Muscle of leg (tissue), 11 donors: Measurements from ENCODE around the gene MAGI3. TPM values are rescaled to one million over a fixed set of nuclear protein-coding genes. Genes with fewer than 3 reads are reported as not detected.
"Not testable (repeated sequence)": the region's sequence is repeated elsewhere in the genome, so short reads cannot be mapped to it uniquely, and the experiment has no call there.

Experiments used
- DNase-seq: peaks from one replicate; pipeline ENCODE4 v3.0.0; 2013
- H3K27ac ChIP-seq: one replicate; pipeline ENCODE4 v1.5.1; 2013; ENCODE audit warnings: mild to moderate bottlenecking, low read length, control low read depth
- H3K27me3 ChIP-seq: one replicate; pipeline ENCODE4 v1.6.1; 2013; ENCODE audit warnings: low read length; ENCODE audit not compliant: control insufficient read depth, insufficient read depth
- H3K36me3 ChIP-seq: one replicate; pipeline ENCODE4 v1.6.1; 2013; ENCODE audit warnings: low read length; ENCODE audit not compliant: control insufficient read depth, insufficient read depth
- H3K4me1 ChIP-seq: one replicate; pipeline ENCODE4 v1.6.1; 2013; ENCODE audit warnings: low read length; ENCODE audit not compliant: control insufficient read depth, insufficient read depth
- H3K4me3 ChIP-seq: one replicate; pipeline ENCODE4 v1.5.1; 2013; ENCODE audit warnings: low read length, control low read depth
- H3K9me3 ChIP-seq: replicated peaks from 2 replicates; pipeline ENCODE4 v1.6.1; 2013; ENCODE audit warnings: low read depth, low read length; ENCODE audit not compliant: control insufficient read depth
- WGBS: methylation state at CpG from one replicate; pipeline ENCODE4 v1.1.5; 2013; ENCODE audit warnings: missing lambda C conversion rate; ENCODE audit not compliant: insufficient coverage; 5-methylcytosine and 5-hydroxymethylcytosine counted together
- polyA plus RNA-seq, 8 donors: library from polyadenylated mRNA; unstranded; fragments of 120-200 nt; gene quantifications; one replicate each; pipeline versions ENCODE4 v1.2.1 to v1.2.3, GENCODE V29; 2013; ENCODE audit warnings: inconsistent platforms in 1 of 8, low replicate concordance in 1 of 8; ENCODE audit not compliant: insufficient read length in 8 of 8, insufficient read depth in 1 of 8
- total RNA-seq: library from RNA; stranded (reverse); fragments of 120-200 nt; gene quantifications from one replicate; pipeline ENCODE4 v1.2.4, GENCODE V29; 2013

MAGI3 gene
- total and polyA plus RNA-seq, 9 donors = 9.7 to 16.6 (median 13.0) TPM

DNA sequence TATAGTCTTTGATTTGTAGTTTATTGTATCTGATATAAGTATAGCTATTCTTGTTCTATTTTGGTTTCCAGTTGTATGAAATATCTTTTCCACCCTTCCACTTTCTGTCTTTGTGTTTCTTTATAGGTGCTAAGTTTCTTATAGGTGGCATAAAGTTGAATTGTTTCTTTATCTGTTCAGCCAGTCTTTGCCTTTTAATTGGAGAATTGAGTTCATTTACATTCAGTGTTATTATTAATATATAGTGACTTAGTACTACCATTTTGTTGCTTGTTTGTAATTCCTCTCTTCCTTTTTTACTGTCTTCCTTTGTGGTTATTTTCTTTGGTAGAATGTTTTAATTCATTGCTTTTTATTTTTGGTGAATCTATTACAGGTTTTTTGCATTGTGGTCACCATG lies 77.7 kb downstream of the MAGI3 start:
- Histone ChIP-seq H3K36me3 (no peaks in the 10 kb centered on the region), H3K4me1 (no peaks in the 10 kb centered on the region), H3K9me3 (peaks cover 18% of the 10 kb centered on the region), H3K27ac (no peak overlapping the region), H3K4me3 (no peak overlapping the region), H3K27me3 (no peaks in the 10 kb centered on the region)
- no peak for DNase-seq

DNA sequence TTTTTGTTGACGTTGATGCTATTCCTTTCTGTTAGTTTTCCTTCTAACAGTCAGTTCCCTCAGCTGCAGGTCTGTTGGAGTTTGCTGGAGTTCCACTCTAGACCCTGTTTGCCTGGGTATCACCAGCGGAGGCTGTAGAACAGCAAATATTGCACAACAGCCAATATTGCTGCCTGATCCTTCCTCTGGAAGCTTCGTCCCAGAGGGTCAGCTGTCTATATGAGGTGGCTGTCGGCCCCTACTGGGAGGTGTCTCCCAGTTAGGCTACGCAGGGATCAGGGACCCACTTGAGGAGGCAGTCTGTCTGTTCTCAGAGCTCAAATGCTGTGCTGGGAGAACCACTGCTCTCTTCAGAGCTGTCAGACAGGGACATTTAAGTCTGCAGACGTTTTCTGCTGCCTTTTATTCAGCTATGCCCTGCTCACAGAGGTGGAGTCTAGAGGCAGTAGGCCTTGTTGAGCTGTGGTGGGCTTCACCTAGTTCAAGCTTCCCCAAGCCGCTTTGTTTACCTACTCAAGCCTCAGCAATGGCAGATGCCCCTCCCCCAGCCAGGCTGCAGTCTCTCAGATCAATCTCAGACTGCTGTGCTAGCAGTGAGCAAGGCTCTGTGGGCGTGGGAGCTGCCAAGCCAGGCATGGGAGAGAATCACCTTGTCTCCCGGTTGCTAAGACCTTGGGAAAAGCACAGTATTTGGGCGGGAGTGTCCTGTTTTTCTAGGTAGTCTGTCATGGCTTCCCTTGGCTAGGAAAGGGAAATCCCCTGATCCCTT lies 88.3 kb downstream of the MAGI3 start:
- H3K27me3 ChIP-seq, H3K36me3 ChIP-seq, H3K4me1 ChIP-seq, H3K27ac ChIP-seq, H3K4me3 ChIP-seq, DNase-seq: not testable (repeated sequence)
- peaks cover 45% of the 10 kb centered on the region for H3K9me3 ChIP-seq
- 95% methylated on average over 9 of the region's 10 CpGs for WGBS

- Histone ChIP-seq H3K4me3 (no peak overlapping the region), H3K9me3 (peaks cover 45% of the 10 kb centered on the region), H3K27ac (no peak overlapping the region), H3K4me1 (no peaks in the 10 kb centered on the region), H3K36me3 (no peaks in the 10 kb centered on the region), H3K27me3 (no peaks in the 10 kb centered on the region)
- DNase-seq = no peak
- 53% methylated on average over 3 of the region's 5 CpGs for WGBS
Observed at GRCh38 chr1:113479713-113480676, 89.7 kb downstream of the MAGI3 start.

- DNase-seq, H3K4me1 ChIP-seq, H3K4me3 ChIP-seq, H3K27ac ChIP-seq, H3K36me3 ChIP-seq, H3K27me3 ChIP-seq: not testable (repeated sequence)
- no CpG with 5 or more reads among the region's 3 CpGs for WGBS
- H3K9me3 ChIP-seq = peaks cover 46% of the 10 kb centered on the region
Observed at GRCh38 chr1:113485131-113485530, 94.8 kb downstream of the MAGI3 start.

- no peaks in the 10 kb centered on the region for H3K27me3 ChIP-seq
- no peaks in the 10 kb centered on the region for H3K4me1 ChIP-seq
- H3K27ac ChIP-seq = no peak overlapping the region
- no peak overlapping the region for H3K4me3 ChIP-seq
- peaks cover 45% of the 10 kb centered on the region for H3K9me3 ChIP-seq
- DNase-seq = no peak
- no peaks in the 10 kb centered on the region for H3K36me3 ChIP-seq
- WGBS = 85% methylated on average over 3 of the region's 4 CpGs
Observed at GRCh38 chr1:113488576-113489177, 98.4 kb downstream of the MAGI3 start.

- H3K27ac ChIP-seq = no peak overlapping the region
- H3K4me3 ChIP-seq = no peak overlapping the region
- no CpG with 5 or more reads among the region's 1 CpG for WGBS
- H3K27me3 ChIP-seq = no peaks in the 10 kb centered on the region
- DNase-seq = no peak
- H3K9me3 ChIP-seq = peaks cover 43% of the 10 kb centered on the region
- no peaks in the 10 kb centered on the region for H3K36me3 ChIP-seq
- H3K4me1 ChIP-seq = no peaks in the 10 kb centered on the region
Observed at GRCh38 chr1:113490384-113490783, 100.1 kb downstream of the MAGI3 start.

DNA sequence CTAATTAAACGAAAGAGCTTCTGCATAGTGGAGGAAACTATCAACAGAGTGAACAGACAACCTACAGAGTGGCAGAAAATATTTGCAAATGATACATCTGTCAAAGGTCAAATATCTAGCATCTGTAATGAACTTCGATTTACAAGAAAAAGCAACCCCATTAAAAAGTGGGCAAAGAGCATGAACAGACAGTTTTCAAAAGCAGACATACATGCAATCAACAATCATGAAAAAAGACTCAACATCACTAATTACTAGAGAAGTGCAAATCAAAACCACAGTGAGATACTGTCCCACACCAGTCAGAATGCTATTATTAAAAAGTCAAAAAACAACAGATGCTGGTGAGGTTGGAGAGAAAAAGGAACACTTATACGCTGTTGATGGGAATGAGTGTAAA lies 103.2 kb downstream of the MAGI3 start:
- H3K4me1 ChIP-seq = no peaks in the 10 kb centered on the region
- peaks cover 40% of the 10 kb centered on the region for H3K9me3 ChIP-seq
- H3K36me3 ChIP-seq = no peaks in the 10 kb centered on the region
- DNase-seq = no peak
- no peak overlapping the region for H3K27ac ChIP-seq
- H3K27me3 ChIP-seq = no peaks in the 10 kb centered on the region
- no peak overlapping the region for H3K4me3 ChIP-seq
- WGBS = 100% methylated on average over 1 of the region's 3 CpGs

- no peaks in the 10 kb centered on the region for H3K9me3 ChIP-seq
- H3K27ac ChIP-seq = no peak overlapping the region
- H3K27me3 ChIP-seq = no peaks in the 10 kb centered on the region
- WGBS = no CpG with 5 or more reads among the region's 1 CpG
- no peaks in the 10 kb centered on the region for H3K36me3 ChIP-seq
- no peak overlapping the region for H3K4me3 ChIP-seq
- H3K4me1 ChIP-seq = no peaks in the 10 kb centered on the region
- no peak for DNase-seq
Observed at GRCh38 chr1:113505357-113505756, 115.0 kb downstream of the MAGI3 start.

- DNase-seq = no peak
- Histone ChIP-seq H3K36me3 (no peaks in the 10 kb centered on the region), H3K9me3 (peaks cover 10% of the 10 kb centered on the region), H3K27ac (no peak overlapping the region), H3K4me3 (no peak overlapping the region), H3K27me3 (no peaks in the 10 kb centered on the region), H3K4me1 (no peaks in the 10 kb centered on the region)
Observed at GRCh38 chr1:113507552-113508214, 117.4 kb downstream of the MAGI3 start.
